Effector CD4-positive, alpha-beta T cell (primary cell): ENCODE results near the gene TUBGCP3.
"Not testable (repeated sequence)": the region's sequence is repeated elsewhere in the genome, so short reads cannot be mapped to it uniquely, and the experiment has no call there.

Source experiments
- DNase-seq: peaks from one replicate; pipeline ENCODE4 v3.0.0-alpha.2; 2020

Gene TUBGCP3

GRCh38 chr13:112521073-112521685 is 66.8 kb downstream of the TUBGCP3 start:
- DNase-seq, result no peak

GRCh38 chr13:112519517-112520060 is 68.4 kb downstream of the TUBGCP3 start:
- DNase-seq, result no peak

DNA sequence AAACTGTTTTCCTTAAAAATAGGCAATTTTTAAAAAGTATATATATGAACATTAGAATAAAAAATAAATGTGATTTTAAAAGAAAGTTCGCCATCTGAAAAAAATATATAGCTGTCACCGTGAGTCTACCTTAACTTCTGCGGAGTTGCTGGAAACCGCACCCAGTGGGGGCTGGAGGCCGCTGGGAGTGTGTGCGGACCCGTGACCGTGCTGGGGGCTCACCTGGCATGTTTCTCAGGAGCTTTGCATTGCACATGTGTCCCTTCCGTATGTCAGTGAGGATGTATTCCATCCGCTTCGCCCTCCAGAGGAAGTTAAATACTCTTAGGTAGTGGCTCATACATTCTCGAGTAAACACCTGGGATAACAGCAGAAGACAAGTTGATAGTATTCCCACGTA is 71.7 kb downstream of the TUBGCP3 start:
- no peak for DNase-seq

DNA sequence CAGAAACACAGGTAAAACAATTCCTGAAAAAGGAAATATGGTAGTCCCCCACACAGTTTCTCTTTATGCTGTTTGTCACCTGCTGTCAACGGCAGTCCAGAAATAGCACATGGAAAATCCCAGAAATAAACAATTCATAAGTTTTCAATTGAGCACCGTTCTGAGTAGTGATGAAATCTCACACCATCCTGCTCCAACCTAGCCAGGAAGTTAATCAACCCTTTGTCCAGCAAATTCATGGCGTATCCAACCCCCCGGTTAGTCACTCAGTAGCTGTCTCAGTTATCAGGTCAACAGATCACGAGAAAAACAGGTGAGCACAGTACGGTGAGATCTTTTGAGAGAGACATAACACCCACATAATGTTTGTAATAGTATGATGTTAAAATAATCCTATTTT is 74.2 kb downstream of the TUBGCP3 start:
- DNase-seq, result no peak

GRCh38 chr13:112510987-112511685 is 76.8 kb downstream of the TUBGCP3 start:
- no peak for DNase-seq

- DNase-seq, result no peak
Measured at GRCh38 chr13:112510002-112510780, 77.8 kb downstream of the TUBGCP3 start.

DNA sequence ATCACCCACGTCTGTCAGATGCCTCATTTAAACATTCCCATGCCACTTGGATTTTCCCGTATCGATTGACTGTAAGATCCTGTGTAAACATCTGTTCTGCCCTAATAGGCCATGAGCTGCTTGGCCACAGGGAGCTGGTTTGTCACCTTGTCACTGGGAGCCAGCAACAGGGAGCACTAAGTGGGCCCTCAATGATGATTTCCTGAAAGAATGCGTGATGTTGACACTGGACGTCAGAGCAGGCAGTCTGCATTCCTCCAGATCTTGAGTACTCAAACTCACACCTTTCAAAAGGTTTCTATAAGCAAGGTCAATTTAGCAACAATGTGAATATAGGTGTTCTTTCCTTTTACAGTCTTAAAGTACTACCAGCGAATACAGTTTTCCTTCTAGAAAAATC is 78.8 kb downstream of the TUBGCP3 start:
- no peak for DNase-seq

DNA sequence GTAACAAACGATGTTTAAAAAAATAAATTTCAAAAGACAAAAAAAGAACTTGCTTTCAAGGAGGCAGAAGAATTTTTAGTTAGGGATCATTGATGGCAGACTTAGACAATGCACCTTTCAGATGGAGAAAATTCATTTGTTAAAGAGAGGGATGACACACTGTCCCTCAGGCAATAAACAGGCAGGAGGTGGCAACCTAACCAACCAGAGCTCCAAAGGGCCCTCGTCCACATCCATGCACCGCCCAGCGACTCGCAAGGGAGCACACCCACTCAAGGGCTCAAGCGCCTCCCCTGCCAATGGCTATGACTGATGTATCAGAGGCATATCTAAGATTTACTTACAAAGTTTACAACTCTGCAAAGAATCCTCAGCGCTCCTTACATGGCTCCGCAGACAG is 81.9 kb downstream of the TUBGCP3 start:
- no peak for DNase-seq

GRCh38 chr13:112496166-112496565 is 91.8 kb downstream of the TUBGCP3 start:
- no peak for DNase-seq

DNA sequence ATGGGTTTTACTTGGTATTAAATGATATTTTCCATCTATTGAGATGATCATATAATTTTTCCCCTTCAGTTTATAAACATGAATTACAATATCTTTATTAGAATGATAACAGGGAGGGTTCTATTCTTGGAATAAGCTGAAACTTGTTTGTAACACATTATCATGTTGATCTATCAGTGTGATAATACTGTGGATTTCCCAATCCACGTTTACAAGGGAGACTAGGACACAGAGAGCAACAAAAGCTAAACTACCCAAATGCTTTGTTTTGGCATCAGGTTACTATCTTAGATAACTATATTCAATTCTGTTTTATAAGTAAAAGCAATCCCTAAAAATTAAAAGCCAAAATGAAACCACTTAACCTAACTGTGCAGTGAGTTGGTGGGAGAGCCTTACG is 92.5 kb downstream of the TUBGCP3 start:
- no peak for DNase-seq

- no peak for DNase-seq
Measured at GRCh38 chr13:112489199-112489598, 98.8 kb downstream of the TUBGCP3 start.

GRCh38 chr13:112488343-112489050 is 99.5 kb downstream of the TUBGCP3 start:
- DNase-seq, result not testable (repeated sequence)

GRCh38 chr13:112487127-112487517 is 100.8 kb downstream of the TUBGCP3 start:
- no peak for DNase-seq

- DNase-seq, result no peak
Measured at GRCh38 chr13:112486386-112487126, 101.4 kb downstream of the TUBGCP3 start.

- not testable (repeated sequence) for DNase-seq
Measured at GRCh38 chr13:112485814-112486213, 102.1 kb downstream of the TUBGCP3 start.

DNA sequence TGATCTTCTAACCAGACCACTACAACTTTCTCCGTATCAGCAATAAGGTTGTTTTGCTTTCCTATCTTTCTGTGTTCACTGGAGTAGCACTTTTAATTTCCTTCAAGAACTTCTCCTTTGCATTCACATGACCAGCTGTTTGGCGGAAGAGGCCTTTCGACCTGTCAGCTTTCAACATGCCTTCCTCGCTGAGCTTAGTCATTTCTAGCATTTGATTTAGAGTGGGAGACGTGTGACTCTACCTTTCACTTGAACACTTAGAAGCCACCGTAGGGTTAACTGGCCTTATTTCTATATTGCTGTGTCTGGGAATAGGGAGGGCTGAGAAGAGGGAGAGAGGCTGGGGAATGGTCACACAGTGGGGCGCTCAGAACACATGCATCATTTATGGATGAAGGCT is 104.7 kb downstream of the TUBGCP3 start:
- no peak for DNase-seq

DNA sequence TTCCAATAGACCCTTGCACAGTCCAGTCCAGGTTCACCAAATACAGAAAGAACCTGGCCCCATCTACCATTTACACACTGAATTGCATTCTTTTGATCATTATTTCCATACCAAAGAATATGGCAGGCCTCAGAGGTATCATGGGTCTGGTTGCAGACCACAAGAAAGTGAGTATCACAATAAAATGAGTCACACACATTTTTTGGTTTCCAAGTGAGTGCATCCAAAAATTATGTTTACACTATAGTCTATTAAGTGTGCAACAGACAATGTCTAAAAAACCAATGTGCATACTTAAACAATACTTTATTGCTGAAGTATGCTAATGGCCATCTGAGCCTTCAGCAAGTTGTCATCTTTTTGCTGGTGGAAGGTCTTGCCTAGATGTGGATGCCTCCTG is 106.5 kb downstream of the TUBGCP3 start:
- DNase-seq, result no peak

- no peak for DNase-seq
Measured at GRCh38 chr13:112479389-112479788, 108.6 kb downstream of the TUBGCP3 start.

GRCh38 chr13:112477070-112477619 is 110.8 kb downstream of the TUBGCP3 start:
- no peak for DNase-seq

DNA sequence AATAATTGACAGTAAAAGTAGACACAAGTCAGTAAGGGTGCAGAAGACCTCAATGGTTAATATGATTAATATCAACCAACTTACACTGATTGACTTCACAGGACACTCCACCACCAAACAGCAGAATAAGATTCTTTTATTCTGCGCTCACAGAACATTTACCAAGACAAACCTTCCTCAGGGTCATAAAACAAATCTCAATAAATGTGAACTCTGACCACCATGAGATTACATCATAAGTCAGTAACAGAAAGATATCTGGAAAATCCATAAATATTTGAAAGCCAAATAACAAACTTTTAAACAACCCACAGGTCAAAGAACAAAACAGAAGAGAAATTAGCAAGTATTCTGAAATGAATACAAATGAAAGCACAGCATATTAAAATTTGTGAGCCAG is 112.1 kb downstream of the TUBGCP3 start:
- DNase-seq, result no peak

GRCh38 chr13:112474869-112475268 is 113.1 kb downstream of the TUBGCP3 start:
- DNase-seq, result no peak

DNA sequence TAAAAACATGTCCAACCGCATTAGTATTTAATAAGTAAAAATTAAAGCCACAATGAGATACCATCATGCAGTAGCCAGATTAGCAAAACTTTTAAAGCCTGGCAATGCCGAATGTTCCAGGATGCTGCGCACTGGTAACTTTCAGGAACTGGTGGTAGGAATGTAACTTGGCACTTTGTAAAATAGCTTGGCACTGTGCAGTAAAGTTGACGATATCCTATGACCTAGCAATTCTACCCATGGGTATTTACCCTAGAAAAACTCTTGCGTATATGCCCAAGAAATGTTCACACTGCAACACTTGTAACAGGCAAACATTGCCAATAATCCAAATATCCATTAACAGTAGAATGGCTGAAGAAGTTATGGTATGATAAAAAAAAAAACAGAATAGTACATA is 114.1 kb downstream of the TUBGCP3 start:
- no peak for DNase-seq
